ENCODE data around the gene SND1. TPM values are rescaled to one million over a fixed set of nuclear protein-coding genes. Genes with fewer than 3 reads are reported as not detected.

The SND1 gene
- total RNA-seq, 1 experiment from 2014 or later = 218 TPM

GRCh38 chr7:128066395-128066794 lies 414.4 kb downstream of the SND1 start:
- H3K4ac ChIP-seq (ENCODE audit: low read depth, low read length) = no peak overlapping the region
- no peaks in the 10 kb centered on the region for H3K79me1 ChIP-seq (ENCODE audit: insufficient read depth, low read depth, low read length, poor library complexity, severe bottlenecking)
- H3K4me2 ChIP-seq (ENCODE audit: insufficient read depth, insufficient read length, low read length) = no peak overlapping the region
- Mint-ChIP-seq H3K9me3 (no peaks in the 10 kb centered on the region), H3K4me3 (no peak overlapping the region), H3K4me1 (0 out of 4 replicates have a peak, but pooled peaks cover 0 to 2% of the 10 kb centered on the region in 2 experiments), H3K27ac (no peak overlapping the region), H3K27me3 (ENCODE audit: low read depth) (no peaks in the 10 kb centered on the region), H3K36me3 (ENCODE audit: insufficient read depth in 1 of 3, low read depth in 3 of 3) (peaks cover 1 to 3% (median 2%) of the 10 kb centered on the region in 3 experiments; a peak in 3 of 7 replicates)
- no peak for TF ChIP-seq CTCF (conservative IDR thresholded peaks at IDR 0.05)
- H3K23me2 ChIP-seq (ENCODE audit: insufficient read length, low read depth, low read length, poor library complexity, severe bottlenecking) = no peaks in the 10 kb centered on the region
- H4K91ac ChIP-seq (ENCODE audit: insufficient read length, low read depth, low read length) = no peak overlapping the region
- H3K4me1 ChIP-seq (ENCODE audit: insufficient read depth, low read length) = no peaks in the 10 kb centered on the region
- no peak overlapping the region for H2AK5ac ChIP-seq (ENCODE audit: insufficient read length, low read length)
- H2BK20ac ChIP-seq (ENCODE audit: low read depth, low read length, poor library complexity, severe bottlenecking) = no peak overlapping the region
- no peaks in the 10 kb centered on the region for H3K79me2 ChIP-seq (ENCODE audit: insufficient read depth, low read length)
- no peaks in the 10 kb centered on the region for H3K27me3 ChIP-seq (ENCODE audit: insufficient read depth, low read length)
- no peak overlapping the region for H4K8ac ChIP-seq (replicated peaks; ENCODE audit: insufficient read length, low read depth, low read length)
- no peak overlapping the region for H3K9ac ChIP-seq (ENCODE audit: extremely low read depth, insufficient read length, low read length)
- H2BK12ac ChIP-seq (ENCODE audit: insufficient read length, low read depth, low read length) = no peak overlapping the region
- H3K23ac ChIP-seq (ENCODE audit: insufficient read length, low read depth, low read length) = no peak overlapping the region
- H4K20me1 ChIP-seq (ENCODE audit: control insufficient read depth, insufficient read depth, insufficient read length) = no peaks in the 10 kb centered on the region
- DNase-seq = no peak
- no peak overlapping the region for H3K56ac ChIP-seq (ENCODE audit: insufficient read length, low read depth, low read length)
- H3K9me3 ChIP-seq (ENCODE audit: control insufficient read depth, low read depth, low read length) = no peaks in the 10 kb centered on the region
- no peak overlapping the region for H2AFZ ChIP-seq (ENCODE audit: low read length)
- no peak overlapping the region for H2BK5ac ChIP-seq (ENCODE audit: insufficient read length, low read length)
- no peak overlapping the region for H2BK15ac ChIP-seq (ENCODE audit: low read depth, low read length)
- H2BK120ac ChIP-seq (ENCODE audit: low read depth, low read length, poor library complexity, severe bottlenecking) = no peak overlapping the region
- no peak overlapping the region for H3T11ph ChIP-seq (ENCODE audit: low read length)
- H3K18ac ChIP-seq (ENCODE audit: insufficient read length, low read depth, low read length) = no peak overlapping the region
- no CpG with 5 or more reads among the region's 10 CpGs for WGBS (ENCODE audit: extremely low coverage, insufficient read length, low lambda C conversion rate)
- no peak overlapping the region for H4K5ac ChIP-seq (ENCODE audit: insufficient read length, low read depth, low read length)
- no peak overlapping the region; the same call in 1 of the 2 replicates for H3K14ac ChIP-seq (ENCODE audit: insufficient read depth, low read length)
- no peak overlapping the region for H3K27ac ChIP-seq (ENCODE audit: insufficient read length, low read depth, low read length)

Measured in H9 (cell line).